Panc1 (cell line): Measurements from ENCODE around the gene CCDC38. TPM values are rescaled to one million over a fixed set of nuclear protein-coding genes. Genes with fewer than 3 reads are reported as not detected.

ENCODE experiments used
- ATAC-seq: fragments of 200-7000 bp; cut with Tn5 transposase; 2 replicates; pipeline ENCODE4 v1.9.1; 2020; ENCODE audit warnings: mild to moderate bottlenecking, moderate library complexity
- BruUV-seq: library from RNA; stranded (reverse); fragments of 400-500 nt; replicated peaks from 2 replicates; lab custom pipeline; 2021; lab: Mats Ljungman, UMichigan
- CTCF ChIA-PET: fragments of 300-600 bp; sonication (Branson Sonifier 250); formaldehyde crosslinking; loops from one replicate; lab custom pipeline; 2022; ENCODE audit warnings: antibody characterized with exemption; lab: Charles Lee
- POLR2A ChIA-PET: fragments of 300-600 bp; sonication (Branson Sonifier 250); formaldehyde crosslinking; loops from one replicate; lab custom pipeline; 2022; ENCODE audit warnings: antibody characterized with exemption; lab: Charles Lee
- DNase-seq: peaks from one replicate; pipeline ENCODE4 v3.0.0-alpha.2; 2010; ENCODE audit warnings: low read depth, low spot score
- H3K27ac ChIP-seq: 2 replicates; pipeline ENCODE4 v1.5.1; 2011; ENCODE audit warnings: mild to moderate bottlenecking, low read length, inconsistent platforms
- H3K27me3 ChIP-seq: fragments of 200-500 bp; sonication (Bioruptor generic); 2 replicates; pipeline ENCODE4 v1.6.0; 2014; ENCODE audit warnings: low read length, inconsistent platforms; ENCODE audit not compliant: control insufficient read depth, insufficient read depth
- H3K36me3 ChIP-seq: fragments of 200-500 bp; sonication (Bioruptor generic); 2 replicates; pipeline ENCODE4 v1.5.1; 2014; ENCODE audit warnings: inconsistent platforms, mild to moderate bottlenecking, low read length, moderate library complexity; ENCODE audit not compliant: control insufficient read depth, insufficient read depth
- H3K4me1 ChIP-seq: 2 replicates; pipeline ENCODE4 v1.5.1; 2011; ENCODE audit warnings: inconsistent platforms, mild to moderate bottlenecking, low read length, moderate library complexity; ENCODE audit not compliant: control insufficient read depth, insufficient read depth
- H3K4me3 ChIP-seq, 2 experiments: 2 replicates each; pipeline ENCODE4 v1.5.1; 2011 to 2012; ENCODE audit warnings: low read depth in 2 of 2, low read length in 2 of 2, mild to moderate bottlenecking in 2 of 2, inconsistent platforms in 1 of 2, moderate library complexity in 1 of 2
- H3K9me3 ChIP-seq: fragments of 200-500 bp; sonication (Bioruptor generic); 2 replicates; pipeline ENCODE4 v1.5.1; 2014; ENCODE audit warnings: low read depth, mild to moderate bottlenecking, inconsistent platforms, low read length, moderate library complexity; ENCODE audit not compliant: control insufficient read depth, insufficient read depth
- POLR2AphosphoS5 ChIP-seq: IDR thresholded peaks from 2 replicates; pipeline ENCODE4 v1.6.1; 2012; ENCODE audit warnings: mild to moderate bottlenecking, low read depth, low read length, moderate library complexity
- REST ChIP-seq, 2 experiments: IDR thresholded peaks; 2 replicates each; pipeline ENCODE4 v1.6.1; 2011 to 2012; ENCODE audit warnings: low read depth in 2 of 2, control low read depth in 1 of 2, low read length in 1 of 2, mild to moderate bottlenecking in 1 of 2, moderate library complexity in 1 of 2; ENCODE audit not compliant: insufficient read depth in 1 of 2
- SIN3A ChIP-seq: IDR thresholded peaks from 2 replicates; pipeline ENCODE4 v1.6.1; 2012; ENCODE audit warnings: low read depth, mild to moderate bottlenecking, low read length, moderate library complexity, borderline replicate concordance; ENCODE audit not compliant: insufficient read depth
- TCF7L2 ChIP-seq: IDR thresholded peaks from 2 replicates; pipeline ENCODE4 v1.6.1; 2011; ENCODE audit warnings: mild to moderate bottlenecking, low read depth, low read length, inconsistent platforms
- in situ Hi-C: cut with HindIII; loops from 2 replicates; pipeline ENCODE4 v1.10.0; 2016; ENCODE audit warnings: low sequenced_read_pairs, low pct_unique_long_range_greater_than_20kb
- intact Hi-C: fragments of 100-400 bp; cut with micrococcal nuclease; formaldehyde crosslinking; loops from one replicate; pipeline ENCODE4 v1.10.0; 2022; ENCODE audit not compliant: unreplicated experiment
- total RNA-seq: library from RNA; stranded (reverse); gene quantifications from one replicate; pipeline ENCODE4 v1.2.1, GENCODE V29; 2021; ENCODE audit not compliant: unreplicated experiment
- TF ChIP-seq, protein P1 (sequence below): fragments of 450-650 bp; IDR thresholded peaks from 2 replicates; pipeline ENCODE4 v1.5.1; 2017; ENCODE audit warnings: mild to moderate bottlenecking

CCDC38 gene
- total RNA-seq, 1 experiment from 2014 or later = not detected

DNA sequence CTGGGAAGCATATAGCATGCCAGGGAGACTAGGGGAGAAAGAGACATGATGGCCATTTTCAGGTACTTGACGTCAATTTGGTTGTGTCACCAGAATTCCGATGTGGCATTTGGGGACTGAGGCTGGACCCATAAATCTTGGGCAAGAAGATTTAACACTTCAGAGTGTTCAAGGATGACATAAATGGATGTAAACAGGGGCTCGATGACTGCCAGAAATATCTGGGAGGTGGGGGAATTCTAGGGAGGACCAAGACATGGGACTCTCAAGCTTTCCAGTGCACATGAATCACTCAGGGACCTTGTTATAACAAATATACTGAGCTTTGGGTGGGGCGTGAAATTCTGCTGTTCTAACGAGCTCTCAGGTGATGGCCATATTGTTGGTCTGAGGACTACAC is 35.9 kb upstream of the CCDC38 start:
- no peaks in the 10 kb centered on the region for H3K36me3 ChIP-seq
- H3K9me3 ChIP-seq = no peaks in the 10 kb centered on the region
- TF ChIP-seq SIN3A = no peak
- TF ChIP-seq TCF7L2 = no peak
- TF ChIP-seq, protein P1, sequence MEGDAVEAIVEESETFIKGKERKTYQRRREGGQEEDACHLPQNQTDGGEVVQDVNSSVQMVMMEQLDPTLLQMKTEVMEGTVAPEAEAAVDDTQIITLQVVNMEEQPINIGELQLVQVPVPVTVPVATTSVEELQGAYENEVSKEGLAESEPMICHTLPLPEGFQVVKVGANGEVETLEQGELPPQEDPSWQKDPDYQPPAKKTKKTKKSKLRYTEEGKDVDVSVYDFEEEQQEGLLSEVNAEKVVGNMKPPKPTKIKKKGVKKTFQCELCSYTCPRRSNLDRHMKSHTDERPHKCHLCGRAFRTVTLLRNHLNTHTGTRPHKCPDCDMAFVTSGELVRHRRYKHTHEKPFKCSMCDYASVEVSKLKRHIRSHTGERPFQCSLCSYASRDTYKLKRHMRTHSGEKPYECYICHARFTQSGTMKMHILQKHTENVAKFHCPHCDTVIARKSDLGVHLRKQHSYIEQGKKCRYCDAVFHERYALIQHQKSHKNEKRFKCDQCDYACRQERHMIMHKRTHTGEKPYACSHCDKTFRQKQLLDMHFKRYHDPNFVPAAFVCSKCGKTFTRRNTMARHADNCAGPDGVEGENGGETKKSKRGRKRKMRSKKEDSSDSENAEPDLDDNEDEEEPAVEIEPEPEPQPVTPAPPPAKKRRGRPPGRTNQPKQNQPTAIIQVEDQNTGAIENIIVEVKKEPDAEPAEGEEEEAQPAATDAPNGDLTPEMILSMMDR = no peak
- no peak for TF ChIP-seq REST (IDR thresholded peaks at IDR 0.05; ENCODE audit: insufficient read depth in 1 of 2, low read depth in 2 of 2, low read length in 1 of 2)
- TF ChIP-seq POLR2AphosphoS5 = no peak
- no peaks in the 10 kb centered on the region for H3K4me1 ChIP-seq
- BruUV-seq = no TSS peak
- peaks cover 4% of the 10 kb centered on the region; the same call in 1 of the 2 replicates for H3K27me3 ChIP-seq
- in situ Hi-C loops = no loop called here
- ChIA-PET CTCF (interaction anchor here (0.6 kb wide), 1 partner anchor 21 kb away, joined by 7 read pairs; no protein-coding TSS in a partner anchor), POLR2A (no interaction called here)
- DNase-seq = no peak
- no peak for ATAC-seq
- H3K4me3 ChIP-seq = no peak overlapping the region
- H3K27ac ChIP-seq = no peak overlapping the region
- intact Hi-C loops = no loop called here

DNA sequence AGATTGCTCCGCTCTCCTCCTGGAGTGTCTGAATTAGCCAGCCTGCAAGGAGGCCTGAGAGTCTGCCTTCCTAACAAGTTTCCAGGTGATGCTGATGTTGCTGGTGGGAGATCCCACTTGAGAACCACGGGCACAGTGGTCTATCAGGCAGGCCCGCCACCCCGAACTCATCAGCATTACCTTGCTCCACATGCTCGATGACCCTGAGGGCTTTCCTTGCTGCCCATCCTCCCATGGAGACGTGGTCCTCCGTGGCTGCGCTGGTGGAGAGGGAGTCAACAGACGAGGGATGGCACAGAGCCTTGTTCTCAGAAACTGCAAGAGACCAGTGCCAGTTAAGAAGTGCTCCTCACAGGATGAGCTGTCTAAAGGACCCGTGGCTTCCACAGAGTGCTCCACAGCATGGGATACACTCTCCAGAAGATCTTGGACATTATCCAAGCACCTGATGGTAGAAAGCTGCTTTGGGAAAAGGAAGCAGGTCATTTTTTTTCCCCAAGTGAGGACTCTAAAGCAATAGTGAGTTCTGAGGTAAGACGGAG is 35.4 kb upstream of the CCDC38 start:
- POLR2A ChIA-PET = no interaction called here
- no peak overlapping the region for H3K4me3 ChIP-seq
- H3K4me1 ChIP-seq = no peaks in the 10 kb centered on the region
- H3K27me3 ChIP-seq = peaks cover 4% of the 10 kb centered on the region; the same call in 1 of the 2 replicates
- H3K27ac ChIP-seq = no peak overlapping the region
- no peaks in the 10 kb centered on the region for H3K9me3 ChIP-seq
- DNase-seq = no peak
- H3K36me3 ChIP-seq = no peaks in the 10 kb centered on the region
- in situ Hi-C loops (no loop called here), intact Hi-C loops (no loop called here)
- BruUV-seq = no TSS peak
- CTCF ChIA-PET = interaction anchor here (0.6 kb wide), 1 partner anchor 22 kb away, joined by 7 read pairs; no protein-coding TSS in a partner anchor
- ATAC-seq = no peak
- TF ChIP-seq TCF7L2 (no peak), SIN3A (no peak), POLR2AphosphoS5 (no peak), REST (IDR thresholded peaks at IDR 0.05; ENCODE audit: insufficient read depth in 1 of 2, low read depth in 2 of 2, low read length in 1 of 2) (no peak)
- TF ChIP-seq, protein P1 = no peak
